CD8-positive, alpha-beta memory T cell (primary cell): ENCODE measurements around the gene EPS8L1. TPM values are rescaled to one million over a fixed set of nuclear protein-coding genes. Genes with fewer than 3 reads are reported as not detected.

ENCODE experiments used
- CTCF ChIA-PET: fragments of 350-600 bp; sonication (Branson Sonifier 250); formaldehyde crosslinking; loops from one replicate; lab custom pipeline; 2021; ENCODE audit warnings: antibody characterized with exemption; lab: Charles Lee
- POLR2A ChIA-PET: fragments of 350-600 bp; sonication (Branson Sonifier 250); formaldehyde crosslinking; loops from one replicate; lab custom pipeline; 2021; ENCODE audit warnings: antibody characterized with exemption; lab: Charles Lee
- DNase-seq, 5 donors: peaks; one replicate each; pipeline versions ENCODE4 v3.0.0 to v3.0.0-alpha.2; 2020 to 2022; ENCODE audit warnings: mixed read lengths in 1 of 5
- H3K27ac ChIP-seq: one replicate; pipeline ENCODE4 v1.7.0; 2013; ENCODE audit warnings: low read depth, mild to moderate bottlenecking, low read length, moderate library complexity
- H3K27me3 ChIP-seq: 2 replicates; pipeline ENCODE4 v1.7.0; 2013; ENCODE audit warnings: low read length, mild to moderate bottlenecking; ENCODE audit not compliant: insufficient read depth, poor library complexity, severe bottlenecking
- H3K36me3 ChIP-seq: 2 replicates; pipeline ENCODE4 v1.7.0; 2013; ENCODE audit warnings: mild to moderate bottlenecking, low read length, moderate library complexity; ENCODE audit not compliant: insufficient read depth
- H3K4me1 ChIP-seq: 2 replicates; pipeline ENCODE4 v1.7.0; 2013; ENCODE audit warnings: mild to moderate bottlenecking, low read length, moderate library complexity; ENCODE audit not compliant: insufficient read depth
- H3K4me3 ChIP-seq: 2 replicates; pipeline ENCODE4 v1.7.0; 2013; ENCODE audit warnings: mild to moderate bottlenecking, low read length
- H3K9me3 ChIP-seq: 2 replicates; pipeline ENCODE4 v1.7.0; 2013; ENCODE audit warnings: mild to moderate bottlenecking, low read length
- H3K27ac Mint-ChIP-seq, 8 donors: one replicate each; pipeline ENCODE4 v1.8.0; 2020 to 2021; ENCODE audit warnings: mixed read lengths in 8 of 8, mild to moderate bottlenecking in 6 of 8, inconsistent platforms in 3 of 8, moderate library complexity in 3 of 8
- H3K27me3 Mint-ChIP-seq, 2 donors: one replicate each; pipeline ENCODE4 v1.8.0; 2020 to 2021; ENCODE audit warnings: mixed read lengths in 2 of 2, mild to moderate bottlenecking in 1 of 2, moderate library complexity in 1 of 2
- H3K36me3 Mint-ChIP-seq, 3 donors: one replicate each; pipeline ENCODE4 v1.8.0; 2020 to 2021; ENCODE audit warnings: mixed read lengths in 3 of 3, inconsistent platforms in 1 of 3, mild to moderate bottlenecking in 1 of 3
- H3K4me1 Mint-ChIP-seq, 3 donors: one replicate each; pipeline ENCODE4 v1.8.0; 2020 to 2021; ENCODE audit warnings: mixed read lengths in 3 of 3, inconsistent platforms in 1 of 3, mild to moderate bottlenecking in 1 of 3
- H3K4me3 Mint-ChIP-seq, 7 donors: one replicate each; pipeline ENCODE4 v1.8.0; 2020 to 2021; ENCODE audit warnings: mixed read lengths in 7 of 7, mild to moderate bottlenecking in 6 of 7, moderate library complexity in 4 of 7, inconsistent platforms in 2 of 7
- H3K9me3 Mint-ChIP-seq, 5 donors: one replicate each; pipeline ENCODE4 v1.8.0; 2020 to 2022; ENCODE audit warnings: mixed read lengths in 5 of 5, mild to moderate bottlenecking in 3 of 5, moderate library complexity in 2 of 5, inconsistent platforms in 1 of 5
- polyA plus RNA-seq: library from polyadenylated mRNA; unstranded; fragments of 300-500 nt; fragmentation: Illumina TruSeq; gene quantifications from one replicate; pipeline ENCODE4 v1.2.3, GENCODE V29; 2021
- total RNA-seq, 2 experiments: library from RNA; stranded (reverse); gene quantifications; one replicate each; pipeline ENCODE4 v1.2.3, GENCODE V29; 2021

EPS8L1 gene
- total and polyA plus RNA-seq, 3 experiments from 2014 or later = 0.27 to 0.74 (median 0.28) TPM

- Histone ChIP-seq H3K9me3 (no peaks in the 10 kb centered on the region), H3K36me3 (no peaks in the 10 kb centered on the region), H3K4me1 (peaks cover 25% of the 10 kb centered on the region), H3K4me3 (peak overlapping the region; percentile 87), H3K27ac (peak overlapping the region; percentile 74), H3K27me3 (no peaks in the 10 kb centered on the region)
- peak; percentile 35 to 62 (median 49) for DNase-seq
- peaks cover 0 to 28% (median 0%) of the 10 kb centered on the region in 3 donors for H3K36me3 Mint-ChIP-seq
- no peaks in the 10 kb centered on the region for H3K9me3 Mint-ChIP-seq
- ChIA-PET POLR2A (interaction anchor here (0.6 to 2.3 kb wide), 6 partner anchors 34 to 483 kb away, joined by 3 to 8 read pairs (median 4); partner anchors contain the start of genes FIZ1 and ZNF628), CTCF (interaction anchor here (0.8 to 1.6 kb wide), 3 partner anchors 25 to 515 kb away, joined by 3 to 8 read pairs (median 3); no protein-coding TSS in a partner anchor)
- H3K27me3 Mint-ChIP-seq = peaks cover 0 to 7% of the 10 kb centered on the region in 2 donors
- H3K27ac Mint-ChIP-seq = peak overlapping the region; percentile 91 to 100 (median 96)
- H3K4me3 Mint-ChIP-seq = peak overlapping the region; percentile 91 to 100 (median 97)
- peaks cover 30 to 54% (median 31%) of the 10 kb centered on the region in 3 donors for H3K4me1 Mint-ChIP-seq
Observed at GRCh38 chr19:55116232-55116858, 40.7 kb downstream of the EPS8L1 start.

- Histone ChIP-seq H3K4me3 (peak within 1 kb of the TSS; percentile 87), H3K36me3 (no peaks in the 10 kb centered on the region), H3K27ac (peak within 1 kb of the TSS; percentile 74), H3K9me3 (no peaks in the 10 kb centered on the region), H3K27me3 (no peaks in the 10 kb centered on the region), H3K4me1 (peaks cover 25% of the 10 kb centered on the region)
- ChIA-PET CTCF (interaction anchor here (1.1 to 1.9 kb wide), 4 partner anchors 24 to 514 kb away, joined by 3 to 8 read pairs (median 8); no protein-coding TSS in a partner anchor), POLR2A (interaction anchor here (0.6 to 2.3 kb wide), 8 partner anchors 35 to 507 kb away, joined by 3 to 8 read pairs (median 4); partner anchors contain the start of genes FIZ1, HSPBP1, RDH13 and ZNF628)
- H3K4me3 Mint-ChIP-seq = peak within 1 kb of the TSS; percentile 93 to 100 (median 98)
- H3K9me3 Mint-ChIP-seq = no peaks in the 10 kb centered on the region
- H3K36me3 Mint-ChIP-seq = peaks cover 0 to 23% (median 0%) of the 10 kb centered on the region in 3 donors
- peak in 3 of 5 donors; percentile 10 to 16 (median 16) for DNase-seq
- H3K4me1 Mint-ChIP-seq = peaks cover 30 to 54% (median 31%) of the 10 kb centered on the region in 3 donors
- peaks cover 0 to 7% of the 10 kb centered on the region in 2 donors for H3K27me3 Mint-ChIP-seq
- peak within 1 kb of the TSS; percentile 93 to 100 (median 96) for H3K27ac Mint-ChIP-seq
Observed at GRCh38 chr19:55116859-55117662, 41.4 kb downstream of the EPS8L1 start, which contains the start of gene PPP1R12C. Gene PPP1R12C (minus strand): TSS chr19:55117637. CDS start chr19:55117543, 94 bp downstream.

GRCh38 chr19:55117663-55118391, 42.2 kb downstream of the EPS8L1 start:
- POLR2A ChIA-PET = interaction anchor here (0.6 to 2.3 kb wide), 6 partner anchors 36 to 507 kb away, joined by 3 to 8 read pairs (median 4); partner anchors contain the start of genes HSPBP1, RDH13, ZNF628 and ZNF784
- Mint-ChIP-seq H3K27ac (peak overlapping the region; percentile 85 to 99 (median 94)), H3K9me3 (no peaks in the 10 kb centered on the region), H3K4me3 (peak overlapping the region; percentile 92 to 100 (median 97)), H3K27me3 (peaks cover 3 to 13% of the 10 kb centered on the region in 2 donors), H3K4me1 (peaks cover 30 to 53% (median 31%) of the 10 kb centered on the region in 3 donors), H3K36me3 (peaks cover 0 to 21% (median 0%) of the 10 kb centered on the region in 3 donors)
- no peaks in the 10 kb centered on the region for H3K36me3 ChIP-seq
- peak overlapping the region; percentile 66 for H3K27ac ChIP-seq
- no peaks in the 10 kb centered on the region for H3K27me3 ChIP-seq
- CTCF ChIA-PET = interaction anchor here (0.9 to 1.9 kb wide), 3 partner anchors 23 to 386 kb away, joined by 3 to 8 read pairs (median 7); no protein-coding TSS in a partner anchor
- DNase-seq = peak; percentile 90 to 98 (median 95)
- H3K4me1 ChIP-seq = peaks cover 25% of the 10 kb centered on the region
- H3K9me3 ChIP-seq = no peaks in the 10 kb centered on the region
- H3K4me3 ChIP-seq = peak overlapping the region; percentile 75

- CTCF ChIA-PET = interaction anchor here (0.9 to 1.9 kb wide), 2 partner anchors 23 to 350 kb away, joined by 3 to 8 read pairs; no protein-coding TSS in a partner anchor
- Histone ChIP-seq H3K27ac (peak overlapping the region; percentile 66), H3K4me1 (peaks cover 25% of the 10 kb centered on the region), H3K36me3 (no peaks in the 10 kb centered on the region), H3K27me3 (no peaks in the 10 kb centered on the region), H3K9me3 (no peaks in the 10 kb centered on the region), H3K4me3 (peak overlapping the region; percentile 75)
- Mint-ChIP-seq H3K4me3 (peak overlapping the region; percentile 92 to 100 (median 97)), H3K4me1 (peaks cover 30 to 49% (median 31%) of the 10 kb centered on the region in 3 donors), H3K9me3 (no peaks in the 10 kb centered on the region), H3K27me3 (peaks cover 10 to 17% of the 10 kb centered on the region in 2 donors), H3K27ac (peak overlapping the region in 7 of 8 donors; percentile 26 to 99 (median 89)), H3K36me3 (peaks cover 0 to 19% (median 0%) of the 10 kb centered on the region in 3 donors)
- DNase-seq = no peak
- POLR2A ChIA-PET = interaction anchor here (1.6 to 2.3 kb wide), 2 partner anchors 56 to 136 kb away, joined by 4 to 8 read pairs; partner anchors contain the start of gene RDH13
Observed at GRCh38 chr19:55118401-55118991, 42.8 kb downstream of the EPS8L1 start.

GRCh38 chr19:55119053-55119452, 43.4 kb downstream of the EPS8L1 start:
- peak overlapping the region; percentile 72 to 100 (median 92) for H3K4me3 Mint-ChIP-seq
- peak overlapping the region in 5 of 8 donors; percentile 39 to 78 (median 75) for H3K27ac Mint-ChIP-seq
- Histone ChIP-seq H3K27me3 (no peaks in the 10 kb centered on the region), H3K27ac (no peak overlapping the region), H3K4me1 (peaks cover 25% of the 10 kb centered on the region), H3K4me3 (no peak overlapping the region), H3K9me3 (no peaks in the 10 kb centered on the region), H3K36me3 (no peaks in the 10 kb centered on the region)
- DNase-seq = no peak
- H3K36me3 Mint-ChIP-seq = peaks cover 0 to 19% (median 0%) of the 10 kb centered on the region in 3 donors
- H3K27me3 Mint-ChIP-seq = peaks cover 15 to 21% of the 10 kb centered on the region in 2 donors
- POLR2A ChIA-PET = interaction anchor here (2.3 kb wide), 1 partner anchor 135 kb away, joined by 8 read pairs; no protein-coding TSS in a partner anchor
- CTCF ChIA-PET = interaction anchor here (1.9 kb wide), 1 partner anchor 22 kb away, joined by 8 read pairs; no protein-coding TSS in a partner anchor
- H3K9me3 Mint-ChIP-seq = no peaks in the 10 kb centered on the region
- peaks cover 30 to 46% (median 31%) of the 10 kb centered on the region in 3 donors for H3K4me1 Mint-ChIP-seq

GRCh38 chr19:55131421-55131820, 55.8 kb downstream of the EPS8L1 start:
- no peak for DNase-seq
- ChIA-PET CTCF (interaction anchor here (1.2 kb wide), 1 partner anchor 10 kb away, joined by 4 read pairs; no protein-coding TSS in a partner anchor), POLR2A (no interaction called here)
- Mint-ChIP-seq H3K27ac (no peak overlapping the region), H3K4me3 (no peak overlapping the region), H3K9me3 (no peaks in the 10 kb centered on the region), H3K36me3 (peaks cover 0 to 3% (median 0%) of the 10 kb centered on the region in 3 donors), H3K4me1 (no peaks in the 10 kb centered on the region), H3K27me3 (peaks cover 31 to 64% of the 10 kb centered on the region in 2 donors)
- H3K27ac ChIP-seq = no peak overlapping the region
- no peaks in the 10 kb centered on the region for H3K9me3 ChIP-seq
- no peaks in the 10 kb centered on the region for H3K4me1 ChIP-seq
- H3K4me3 ChIP-seq = no peak overlapping the region
- H3K36me3 ChIP-seq = no peaks in the 10 kb centered on the region
- H3K27me3 ChIP-seq = no peaks in the 10 kb centered on the region
